ENCODE results near the gene PTPN20.

PTPN20 gene

DNA sequence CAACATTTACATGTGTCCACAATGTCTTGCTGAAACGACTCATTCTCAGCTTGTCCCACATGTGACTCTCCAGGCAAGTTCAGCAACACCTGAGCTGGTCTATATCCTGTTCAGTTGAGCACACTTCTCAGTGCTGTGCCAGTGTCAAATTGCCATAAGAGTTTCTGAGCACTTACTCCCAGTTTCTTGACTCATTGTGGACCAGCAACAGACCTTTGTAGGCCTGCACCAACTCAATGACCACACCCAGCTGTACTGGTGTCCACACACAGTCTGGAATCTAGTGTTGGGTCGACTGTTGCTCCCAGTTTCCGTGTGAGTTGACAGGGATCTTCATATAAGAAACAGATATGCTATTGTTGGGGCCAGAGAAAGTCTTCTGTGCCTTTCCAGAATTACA is 88.0 kb downstream of the PTPN20 start:
- H3K36me3 Mint-ChIP-seq = peaks cover 11% of the 10 kb centered on the region
- H3K4me1 Mint-ChIP-seq (ENCODE audit: low read depth) = no peaks in the 10 kb centered on the region
- no peak overlapping the region for H3K27ac Mint-ChIP-seq
- no peak overlapping the region for H3K4me3 Mint-ChIP-seq
- H3K9me3 Mint-ChIP-seq (ENCODE audit: low read depth) = no peaks in the 10 kb centered on the region
- H3K27me3 Mint-ChIP-seq = no peaks in the 10 kb centered on the region

- Mint-ChIP-seq H3K9me3 (ENCODE audit: low read depth) (no peaks in the 10 kb centered on the region), H3K27ac (no peak overlapping the region), H3K4me1 (ENCODE audit: low read depth) (no peaks in the 10 kb centered on the region), H3K4me3 (no peak overlapping the region), H3K36me3 (no peaks in the 10 kb centered on the region), H3K27me3 (peaks cover 2% of the 10 kb centered on the region)
Observed at GRCh38 chr10:47008769-47009168, 97.5 kb downstream of the PTPN20 start.

DNA sequence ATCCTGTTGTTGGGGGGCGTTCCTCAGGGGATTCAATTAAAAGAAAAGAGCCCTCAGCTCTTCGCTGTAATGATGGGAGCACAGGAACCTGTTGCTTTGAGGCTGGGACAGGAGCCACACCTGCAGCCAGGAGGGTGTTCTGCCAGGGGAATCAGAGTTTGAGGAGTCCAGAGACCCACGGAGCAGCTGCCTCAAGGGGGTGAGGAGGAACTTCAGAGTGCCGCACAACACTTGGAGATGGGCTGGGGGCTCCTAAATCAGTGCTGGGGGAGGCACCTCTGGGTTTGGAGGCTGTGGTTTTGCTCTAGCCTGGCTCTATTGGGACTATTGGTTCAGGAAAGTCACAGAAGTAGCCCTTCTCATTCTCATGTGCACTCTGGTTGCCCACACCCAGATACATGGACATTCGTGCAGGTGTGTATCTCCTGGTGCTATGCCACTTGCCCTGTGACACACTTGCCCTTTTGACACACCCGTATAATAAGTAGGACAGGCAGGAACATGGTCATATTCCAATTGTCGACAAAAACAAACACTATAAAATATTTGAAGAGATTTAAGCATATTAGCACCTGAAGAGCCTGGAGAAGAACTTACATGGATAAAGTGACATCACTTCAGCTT is 98.1 kb downstream of the PTPN20 start:
- H3K9me3 Mint-ChIP-seq (ENCODE audit: low read depth) = no peaks in the 10 kb centered on the region
- no peak overlapping the region for H3K4me3 Mint-ChIP-seq
- H3K4me1 Mint-ChIP-seq (ENCODE audit: low read depth) = no peaks in the 10 kb centered on the region
- no peaks in the 10 kb centered on the region for H3K36me3 Mint-ChIP-seq
- H3K27ac Mint-ChIP-seq = no peak overlapping the region
- H3K27me3 Mint-ChIP-seq = peaks cover 2% of the 10 kb centered on the region

GRCh38 chr10:47010036-47010435 is 98.8 kb downstream of the PTPN20 start:
- peaks cover 2% of the 10 kb centered on the region for H3K27me3 Mint-ChIP-seq
- no peaks in the 10 kb centered on the region for H3K36me3 Mint-ChIP-seq
- H3K9me3 Mint-ChIP-seq (ENCODE audit: low read depth) = no peaks in the 10 kb centered on the region
- no peak overlapping the region for H3K4me3 Mint-ChIP-seq
- H3K27ac Mint-ChIP-seq = no peak overlapping the region
- no peaks in the 10 kb centered on the region for H3K4me1 Mint-ChIP-seq (ENCODE audit: low read depth)

DNA sequence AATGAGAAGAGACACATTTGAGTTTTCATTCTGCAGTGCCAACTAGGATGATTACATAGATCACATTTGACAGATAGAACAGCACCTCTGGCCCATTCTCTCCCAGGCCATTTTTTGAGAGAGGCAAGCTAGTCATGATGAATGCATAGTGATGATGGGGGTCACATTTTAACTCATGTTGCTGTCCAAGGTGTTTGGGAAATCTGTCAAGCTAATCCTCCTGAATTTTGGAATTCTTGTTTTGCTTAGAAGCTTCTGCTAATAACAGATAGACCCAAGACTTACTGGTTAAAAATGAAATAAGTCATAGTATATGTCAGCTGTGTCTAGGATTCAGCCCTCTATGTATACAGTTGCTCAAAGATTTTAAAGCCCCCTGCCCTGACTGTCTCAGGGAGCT is 101.0 kb downstream of the PTPN20 start:
- no peaks in the 10 kb centered on the region for H3K9me3 Mint-ChIP-seq (ENCODE audit: low read depth)
- H3K36me3 Mint-ChIP-seq = no peaks in the 10 kb centered on the region
- no peak overlapping the region for H3K27ac Mint-ChIP-seq
- no peak overlapping the region for H3K4me3 Mint-ChIP-seq
- H3K27me3 Mint-ChIP-seq = no peaks in the 10 kb centered on the region
- H3K4me1 Mint-ChIP-seq (ENCODE audit: low read depth) = no peaks in the 10 kb centered on the region

DNA sequence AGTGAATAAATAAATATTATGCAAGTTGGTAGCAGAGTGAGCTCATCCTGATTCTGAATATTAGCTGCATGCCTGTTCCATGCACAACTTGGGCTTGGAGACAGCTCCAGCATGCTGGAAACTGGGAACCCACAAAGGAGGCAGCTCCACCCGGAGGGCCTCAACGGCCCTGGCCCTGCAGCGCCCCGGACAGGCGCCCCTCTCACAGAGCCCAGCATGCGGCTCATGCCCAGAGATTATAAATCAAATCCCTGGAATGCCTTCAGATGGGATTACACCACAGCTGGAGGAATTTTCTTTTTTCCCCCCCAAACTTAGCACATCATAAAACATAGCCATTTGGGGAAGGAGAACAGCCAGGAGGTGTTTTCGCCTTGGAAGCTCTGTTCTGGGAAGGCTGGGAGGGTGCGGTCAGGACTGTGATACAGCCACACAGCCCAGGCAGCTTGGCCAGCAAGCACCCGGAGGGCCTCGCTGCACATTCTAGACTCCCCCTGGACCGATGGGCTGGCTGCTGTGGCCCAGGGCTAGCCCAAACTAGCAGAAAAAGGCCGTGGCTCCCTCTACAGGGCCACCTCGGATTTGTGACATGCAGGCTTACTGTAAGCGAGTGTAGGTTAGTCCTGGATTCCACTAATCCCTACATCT is 102.4 kb downstream of the PTPN20 start:
- H3K36me3 Mint-ChIP-seq = no peaks in the 10 kb centered on the region

GRCh38 chr10:47015404-47015803 is 104.2 kb downstream of the PTPN20 start:
- no peaks in the 10 kb centered on the region for H3K9me3 Mint-ChIP-seq (ENCODE audit: low read depth)
- no peaks in the 10 kb centered on the region for H3K27me3 Mint-ChIP-seq
- H3K4me1 Mint-ChIP-seq (ENCODE audit: low read depth) = no peaks in the 10 kb centered on the region
- no peak overlapping the region for H3K27ac Mint-ChIP-seq
- H3K36me3 Mint-ChIP-seq = no peaks in the 10 kb centered on the region
- no peak overlapping the region for H3K4me3 Mint-ChIP-seq

More for the DNA sequence above, 102.4 kb downstream of the PTPN20 start:
- no peak overlapping the region for H3K27ac Mint-ChIP-seq
- H3K4me1 Mint-ChIP-seq (ENCODE audit: low read depth) = no peaks in the 10 kb centered on the region
- H3K27me3 Mint-ChIP-seq = no peaks in the 10 kb centered on the region
- H3K9me3 Mint-ChIP-seq (ENCODE audit: low read depth) = no peaks in the 10 kb centered on the region
- no peak overlapping the region for H3K4me3 Mint-ChIP-seq

DNA sequence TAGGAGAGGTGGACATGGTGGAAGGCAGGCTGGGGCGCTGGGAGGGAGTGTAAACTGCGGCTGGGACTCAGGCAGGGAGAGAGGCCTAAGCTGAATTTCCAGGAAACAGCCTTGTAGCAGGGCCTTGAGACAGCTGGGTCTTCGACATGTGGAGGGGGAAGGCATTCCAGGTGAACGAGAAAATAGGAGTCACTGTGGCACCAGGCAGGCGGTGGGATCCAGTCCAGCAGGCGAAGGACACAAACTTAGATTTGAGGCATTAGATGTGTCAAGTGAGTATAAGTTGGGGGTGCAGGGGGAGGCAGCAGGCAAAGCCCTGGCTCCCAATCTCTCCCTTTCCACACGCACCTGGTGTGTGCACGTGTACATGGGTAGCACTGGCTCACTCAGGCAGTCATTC is 105.3 kb downstream of the PTPN20 start:
- Mint-ChIP-seq H3K27me3 (no peaks in the 10 kb centered on the region), H3K4me3 (no peak overlapping the region), H3K36me3 (no peaks in the 10 kb centered on the region), H3K9me3 (ENCODE audit: low read depth) (no peaks in the 10 kb centered on the region), H3K4me1 (ENCODE audit: low read depth) (no peaks in the 10 kb centered on the region), H3K27ac (no peak overlapping the region)

DNA sequence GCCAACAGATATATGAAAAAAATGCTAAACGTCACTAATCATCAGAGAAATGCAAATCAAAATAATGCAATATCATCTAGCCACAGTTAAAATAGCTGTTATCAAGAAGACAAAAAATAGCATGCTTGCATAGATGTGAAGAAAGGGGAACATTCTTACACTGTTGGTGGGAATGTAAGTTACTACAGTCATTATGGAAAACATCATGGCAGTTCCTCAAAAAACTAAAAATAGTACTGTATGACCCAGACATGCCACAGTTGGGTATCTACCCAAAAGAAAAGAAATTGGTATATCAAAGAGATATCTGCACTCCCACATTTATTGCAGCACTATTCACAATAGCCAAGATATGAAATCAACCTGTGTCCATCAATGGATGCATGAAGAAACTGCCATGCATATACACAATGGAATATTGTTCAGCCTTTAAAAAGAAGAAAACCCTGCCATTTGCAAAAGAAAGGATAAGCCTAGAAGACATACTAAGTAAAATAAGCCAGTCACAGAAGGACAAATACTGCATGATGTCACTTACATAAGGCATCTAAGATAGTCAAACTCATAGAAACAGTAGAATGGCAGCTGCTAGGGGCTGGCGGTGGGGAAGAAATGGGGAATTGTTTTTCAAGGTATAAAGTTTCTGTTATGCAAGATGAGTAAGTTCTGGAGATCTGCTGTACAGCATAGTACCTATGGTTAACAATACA is 107.0 kb downstream of the PTPN20 start:
- no peaks in the 10 kb centered on the region for H3K4me1 Mint-ChIP-seq (ENCODE audit: low read depth)
- H3K4me3 Mint-ChIP-seq = no peak overlapping the region
- H3K27me3 Mint-ChIP-seq = no peaks in the 10 kb centered on the region

GRCh38 chr10:47019155-47020145 is 108.2 kb downstream of the PTPN20 start:
- H3K27ac Mint-ChIP-seq = no peak overlapping the region
- no peak overlapping the region for H3K4me3 Mint-ChIP-seq
- H3K27me3 Mint-ChIP-seq = no peaks in the 10 kb centered on the region
- H3K4me1 Mint-ChIP-seq (ENCODE audit: low read depth) = no peaks in the 10 kb centered on the region
- H3K36me3 Mint-ChIP-seq = no peaks in the 10 kb centered on the region
- H3K9me3 Mint-ChIP-seq (ENCODE audit: low read depth) = no peaks in the 10 kb centered on the region

More for the DNA sequence above, 107.0 kb downstream of the PTPN20 start:
- Mint-ChIP-seq H3K27ac (no peak overlapping the region), H3K36me3 (no peaks in the 10 kb centered on the region), H3K9me3 (ENCODE audit: low read depth) (no peaks in the 10 kb centered on the region)

DNA sequence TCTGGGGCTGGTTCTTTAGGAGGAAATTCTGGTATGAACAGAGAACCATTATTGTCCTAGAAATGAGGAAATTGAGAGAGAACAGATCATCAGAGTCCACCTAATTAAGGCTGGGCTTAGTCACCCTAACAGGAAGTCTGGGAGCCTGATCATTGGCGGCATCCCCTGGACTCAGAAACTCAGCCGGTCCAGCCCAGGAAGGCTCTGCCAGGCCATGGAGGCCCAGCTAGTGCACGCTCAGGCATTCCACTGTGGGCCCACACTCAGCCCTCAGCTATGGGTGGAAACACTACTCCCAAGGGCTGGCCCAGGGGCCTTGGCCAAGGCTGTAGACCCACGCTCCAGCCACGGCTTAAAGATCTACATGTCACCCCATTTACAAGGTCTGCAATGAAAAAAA is 109.2 kb downstream of the PTPN20 start:
- Mint-ChIP-seq H3K27ac (no peak overlapping the region), H3K27me3 (no peaks in the 10 kb centered on the region), H3K9me3 (ENCODE audit: low read depth) (no peaks in the 10 kb centered on the region), H3K4me3 (no peak overlapping the region), H3K36me3 (no peaks in the 10 kb centered on the region), H3K4me1 (ENCODE audit: low read depth) (peaks cover 2% of the 10 kb centered on the region)

GRCh38 chr10:47021850-47022249 is 110.6 kb downstream of the PTPN20 start:
- H3K9me3 Mint-ChIP-seq (ENCODE audit: low read depth) = no peaks in the 10 kb centered on the region
- H3K27ac Mint-ChIP-seq = no peak overlapping the region
- no peaks in the 10 kb centered on the region for H3K27me3 Mint-ChIP-seq
- peaks cover 2% of the 10 kb centered on the region for H3K4me1 Mint-ChIP-seq (ENCODE audit: low read depth)
- no peaks in the 10 kb centered on the region for H3K36me3 Mint-ChIP-seq
- H3K4me3 Mint-ChIP-seq = no peak overlapping the region

GRCh38 chr10:47022311-47023131 is 111.3 kb downstream of the PTPN20 start:
- Mint-ChIP-seq H3K36me3 (no peaks in the 10 kb centered on the region), H3K4me1 (ENCODE audit: low read depth) (peaks cover 2% of the 10 kb centered on the region), H3K9me3 (ENCODE audit: low read depth) (no peaks in the 10 kb centered on the region), H3K27me3 (no peaks in the 10 kb centered on the region), H3K4me3 (no peak overlapping the region), H3K27ac (no peak overlapping the region)

All from activated naive CD8-positive, alpha-beta T cell (primary cell).